ENCODE results near the gene CFAP77.

CFAP77 gene

GRCh38 chr9:132584601-132585560, 174.9 kb downstream of the CFAP77 start:
- Histone ChIP-seq H2AK5ac (ENCODE audit: low read length) (no peak overlapping the region), H4K91ac (ENCODE audit: low read depth, low read length) (no peak overlapping the region), H3K27ac (ENCODE audit: low read depth, low read length) (no peak overlapping the region), H4K8ac (ENCODE audit: low read depth, low read length) (no peak overlapping the region), H3K4me1 (ENCODE audit: control insufficient read depth in 1 of 2, insufficient read depth in 2 of 2, low read length in 2 of 2) (no peaks in the 10 kb centered on the region), H3K9me3 (ENCODE audit: insufficient read depth, low read depth, low read length) (peaks cover 8% of the 10 kb centered on the region), H2BK5ac (ENCODE audit: low read depth, low read length, poor library complexity) (no peak overlapping the region), H4K12ac (ENCODE audit: low read depth, low read length) (no peak overlapping the region), H3K79me1 (ENCODE audit: low read length) (no peaks in the 10 kb centered on the region), H2AFZ (ENCODE audit: insufficient read depth, low read length, poor library complexity) (no peak overlapping the region), H3K23ac (ENCODE audit: low read length) (no peak overlapping the region), H3K14ac (ENCODE audit: low read length) (no peak overlapping the region), H3K9ac (ENCODE audit: low read length) (no peak overlapping the region), H3K4me2 (ENCODE audit: low read length) (no peak overlapping the region), H3K27me3 (ENCODE audit: insufficient read depth, low read length) (peaks cover 93% of the 10 kb centered on the region), H3K36me3 (ENCODE audit: control insufficient read depth in 1 of 2, insufficient read depth in 2 of 2, low read length in 2 of 2) (no peaks in the 10 kb centered on the region), H2BK120ac (ENCODE audit: insufficient read depth, low read length, poor library complexity) (no peak overlapping the region), H3K79me2 (ENCODE audit: control insufficient read depth, insufficient read depth, low read length, poor library complexity) (no peaks in the 10 kb centered on the region), H3K4ac (ENCODE audit: low read depth, low read length) (no peak overlapping the region), H3K18ac (ENCODE audit: low read length) (no peak overlapping the region), H2BK12ac (ENCODE audit: low read length) (no peak overlapping the region), H3K4me3 (ENCODE audit: low read depth, low read length) (no peak overlapping the region)
- no peak for DNase-seq
- WGBS (ENCODE audit: extremely low coverage, insufficient coverage, insufficient read length), result no CpG with 5 or more reads among the region's 30 CpGs

GRCh38 chr9:132585954-132586829, 176.2 kb downstream of the CFAP77 start:
- H3K4ac ChIP-seq (ENCODE audit: low read depth, low read length), result no peak overlapping the region
- no peak for DNase-seq
- H3K79me1 ChIP-seq (ENCODE audit: low read length), result no peaks in the 10 kb centered on the region
- WGBS (ENCODE audit: extremely low coverage, insufficient coverage, insufficient read length), result no CpG with 5 or more reads among the region's 42 CpGs
- H3K18ac ChIP-seq (ENCODE audit: low read length), result no peak overlapping the region
- peaks cover 3% of the 10 kb centered on the region for H3K9me3 ChIP-seq (ENCODE audit: insufficient read depth, low read depth, low read length)
- H3K27me3 ChIP-seq (ENCODE audit: insufficient read depth, low read length), result peaks cover 92% of the 10 kb centered on the region
- no peak overlapping the region for H2BK12ac ChIP-seq (ENCODE audit: low read length)
- H2BK120ac ChIP-seq (ENCODE audit: insufficient read depth, low read length, poor library complexity), result no peak overlapping the region
- no peak overlapping the region for H3K9ac ChIP-seq (ENCODE audit: low read length)
- no peak overlapping the region for H2BK5ac ChIP-seq (ENCODE audit: low read depth, low read length, poor library complexity)
- no peaks in the 10 kb centered on the region for H3K79me2 ChIP-seq (ENCODE audit: control insufficient read depth, insufficient read depth, low read length, poor library complexity)
- no peaks in the 10 kb centered on the region for H3K36me3 ChIP-seq (ENCODE audit: control insufficient read depth in 1 of 2, insufficient read depth in 2 of 2, low read length in 2 of 2)
- no peak overlapping the region for H4K91ac ChIP-seq (ENCODE audit: low read depth, low read length)
- H3K23ac ChIP-seq (ENCODE audit: low read length), result no peak overlapping the region
- H3K27ac ChIP-seq (ENCODE audit: low read depth, low read length), result no peak overlapping the region
- H3K4me1 ChIP-seq (ENCODE audit: control insufficient read depth in 1 of 2, insufficient read depth in 2 of 2, low read length in 2 of 2), result no peaks in the 10 kb centered on the region
- no peak overlapping the region for H3K4me3 ChIP-seq (ENCODE audit: low read depth, low read length)
- H4K8ac ChIP-seq (ENCODE audit: low read depth, low read length), result no peak overlapping the region
- no peak overlapping the region for H2AFZ ChIP-seq (ENCODE audit: insufficient read depth, low read length, poor library complexity)
- no peak overlapping the region for H3K4me2 ChIP-seq (ENCODE audit: low read length)
- no peak overlapping the region for H2AK5ac ChIP-seq (ENCODE audit: low read length)
- H3K14ac ChIP-seq (ENCODE audit: low read length), result no peak overlapping the region
- H4K12ac ChIP-seq (ENCODE audit: low read depth, low read length), result no peak overlapping the region

GRCh38 chr9:132586830-132587591, 177.0 kb downstream of the CFAP77 start:
- Histone ChIP-seq H3K79me2 (ENCODE audit: control insufficient read depth, insufficient read depth, low read length, poor library complexity) (no peaks in the 10 kb centered on the region), H3K9me3 (ENCODE audit: insufficient read depth, low read depth, low read length) (peaks cover 3% of the 10 kb centered on the region), H3K27ac (ENCODE audit: low read depth, low read length) (no peak overlapping the region), H2BK12ac (ENCODE audit: low read length) (no peak overlapping the region), H3K79me1 (ENCODE audit: low read length) (no peaks in the 10 kb centered on the region), H3K4me3 (ENCODE audit: low read depth, low read length) (no peak overlapping the region), H3K4me2 (ENCODE audit: low read length) (no peak overlapping the region), H2AFZ (ENCODE audit: insufficient read depth, low read length, poor library complexity) (no peak overlapping the region), H3K27me3 (ENCODE audit: insufficient read depth, low read length) (peaks cover 92% of the 10 kb centered on the region), H3K4ac (ENCODE audit: low read depth, low read length) (no peak overlapping the region), H3K4me1 (ENCODE audit: control insufficient read depth in 1 of 2, insufficient read depth in 2 of 2, low read length in 2 of 2) (no peaks in the 10 kb centered on the region), H3K23ac (ENCODE audit: low read length) (no peak overlapping the region), H2BK120ac (ENCODE audit: insufficient read depth, low read length, poor library complexity) (no peak overlapping the region), H3K36me3 (ENCODE audit: control insufficient read depth in 1 of 2, insufficient read depth in 2 of 2, low read length in 2 of 2) (no peaks in the 10 kb centered on the region), H3K9ac (ENCODE audit: low read length) (no peak overlapping the region), H2AK5ac (ENCODE audit: low read length) (no peak overlapping the region), H4K12ac (ENCODE audit: low read depth, low read length) (no peak overlapping the region), H3K14ac (ENCODE audit: low read length) (no peak overlapping the region), H3K18ac (ENCODE audit: low read length) (no peak overlapping the region), H4K8ac (ENCODE audit: low read depth, low read length) (no peak overlapping the region), H4K91ac (ENCODE audit: low read depth, low read length) (no peak overlapping the region), H2BK5ac (ENCODE audit: low read depth, low read length, poor library complexity) (no peak overlapping the region)
- no CpG with 5 or more reads among the region's 74 CpGs for WGBS (ENCODE audit: extremely low coverage, insufficient coverage, insufficient read length)
- DNase-seq, result no peak

GRCh38 chr9:132587592-132587955, 177.6 kb downstream of the CFAP77 start:
- H2AK5ac ChIP-seq (ENCODE audit: low read length), result no peak overlapping the region
- H3K36me3 ChIP-seq (ENCODE audit: control insufficient read depth in 1 of 2, insufficient read depth in 2 of 2, low read length in 2 of 2), result no peaks in the 10 kb centered on the region
- no peak overlapping the region for H4K8ac ChIP-seq (ENCODE audit: low read depth, low read length)
- H3K4me1 ChIP-seq (ENCODE audit: control insufficient read depth in 1 of 2, insufficient read depth in 2 of 2, low read length in 2 of 2), result no peaks in the 10 kb centered on the region
- H3K4me2 ChIP-seq (ENCODE audit: low read length), result no peak overlapping the region
- no peak overlapping the region for H3K9ac ChIP-seq (ENCODE audit: low read length)
- no peaks in the 10 kb centered on the region for H3K79me1 ChIP-seq (ENCODE audit: low read length)
- no peaks in the 10 kb centered on the region for H3K79me2 ChIP-seq (ENCODE audit: control insufficient read depth, insufficient read depth, low read length, poor library complexity)
- no peak overlapping the region for H3K18ac ChIP-seq (ENCODE audit: low read length)
- peaks cover 3% of the 10 kb centered on the region for H3K9me3 ChIP-seq (ENCODE audit: insufficient read depth, low read depth, low read length)
- no peak overlapping the region for H2AFZ ChIP-seq (ENCODE audit: insufficient read depth, low read length, poor library complexity)
- WGBS (ENCODE audit: extremely low coverage, insufficient coverage, insufficient read length), result no CpG with 5 or more reads among the region's 6 CpGs
- no peak overlapping the region for H3K4me3 ChIP-seq (ENCODE audit: low read depth, low read length)
- no peak for DNase-seq
- no peak overlapping the region for H3K4ac ChIP-seq (ENCODE audit: low read depth, low read length)
- H2BK5ac ChIP-seq (ENCODE audit: low read depth, low read length, poor library complexity), result no peak overlapping the region
- H4K12ac ChIP-seq (ENCODE audit: low read depth, low read length), result no peak overlapping the region
- H3K14ac ChIP-seq (ENCODE audit: low read length), result no peak overlapping the region
- H2BK12ac ChIP-seq (ENCODE audit: low read length), result no peak overlapping the region
- H3K23ac ChIP-seq (ENCODE audit: low read length), result no peak overlapping the region
- no peak overlapping the region for H3K27ac ChIP-seq (ENCODE audit: low read depth, low read length)
- H2BK120ac ChIP-seq (ENCODE audit: insufficient read depth, low read length, poor library complexity), result no peak overlapping the region
- H4K91ac ChIP-seq (ENCODE audit: low read depth, low read length), result no peak overlapping the region
- H3K27me3 ChIP-seq (ENCODE audit: insufficient read depth, low read length), result peaks cover 94% of the 10 kb centered on the region
